ENCODE data around the gene SPATA46. TPM values are rescaled to one million over a fixed set of nuclear protein-coding genes. Genes with fewer than 3 reads are reported as not detected.

Gene SPATA46
- total and polyA plus RNA-seq, 9 of the 15 experiments (the other 6 are each of a cell fraction or from before 2014, with no cell fraction given) = 0.04 to 0.11 TPM; not detected in 7

GRCh38 chr1:162421258-162422164 is 44.9 kb upstream of the SPATA46 start (continued):
- TF ChIP-seq CTBP1 (IDR thresholded peaks at IDR 0.05; ENCODE audit: borderline replicate concordance) (peak; percentile 84), BRD4 (IDR thresholded peaks at IDR 0.05) (no peak), PRDM10 (IDR thresholded peaks at IDR 0.05; ENCODE audit: partially characterized antibody) (no peak)

DNA sequence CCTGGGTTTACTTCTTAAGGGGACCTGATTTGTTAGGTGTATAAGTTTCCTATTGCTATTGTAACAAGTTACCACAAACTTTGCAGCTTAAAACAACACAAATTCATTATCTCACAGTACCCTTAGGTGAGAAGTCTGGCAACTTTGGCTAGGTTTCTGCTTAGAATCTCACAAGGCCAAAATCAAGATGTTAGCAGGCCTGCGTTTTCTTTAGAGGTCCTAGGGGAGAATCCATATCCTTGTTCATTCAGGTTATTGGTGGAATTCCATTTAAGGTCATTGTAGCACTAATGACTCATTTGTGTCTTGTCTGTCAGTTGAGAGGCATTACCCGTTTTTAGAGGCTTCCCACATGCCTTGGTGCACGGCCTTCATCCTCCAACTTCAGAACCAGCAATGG is 43.5 kb upstream of the SPATA46 start:
- H3K79me2 ChIP-seq (ENCODE audit: control insufficient read depth, insufficient read depth, low read length) = no peaks in the 10 kb centered on the region
- no peak overlapping the region; the same call in 1 of the 2 replicates for H3K4me2 ChIP-seq (ENCODE audit: insufficient read depth, low read length)
- H3K4me1 ChIP-seq (replicated peaks in 1 of 2; ENCODE audit: control insufficient read depth in 2 of 2, insufficient read depth in 2 of 2, low read length in 2 of 2) = peaks cover 23 to 57% of the 10 kb centered on the region in 2 experiments
- H3K9me1 ChIP-seq (ENCODE audit: control insufficient read depth, insufficient read depth, low read length) = no peaks in the 10 kb centered on the region
- H2AFZ ChIP-seq (ENCODE audit: low read depth, low read length) = peak overlapping the region; percentile 6; the same call in 1 of the 2 replicates
- no peak for ATAC-seq
- ChIA-PET POLR2A (interaction anchor here (0.6 to 1.3 kb wide), 3 partner anchors 9 to 23 kb away, joined by 3 to 7 read pairs (median 4); no protein-coding TSS in a partner anchor), CTCF (ENCODE audit: low intra/inter-chr PET ratio) (no interaction called here)
- intact Hi-C loops (cut with micrococcal nuclease) = loop anchor here (5.0 kb wide), 1 partner anchor 77 kb away; the partner anchor contains the start of gene UHMK1
- no peak for FAIRE-seq
- in situ Hi-C loops (cut with MboI) = no loop called here
- peak overlapping the region; percentile 14; the same call in 2 of the 3 replicates for H3K27ac ChIP-seq (ENCODE audit: extremely low read depth, low read depth, low read length)
- no peaks in the 10 kb centered on the region for H3K27me3 ChIP-seq (ENCODE audit: control insufficient read depth in 2 of 2, insufficient read depth in 2 of 2, low read length in 2 of 2)
- H3K9ac ChIP-seq (ENCODE audit: insufficient read depth in 1 of 2, low read depth in 2 of 2, low read length in 2 of 2) = no peak overlapping the region
- H3K9me3 ChIP-seq (replicated peaks; ENCODE audit: control insufficient read depth, insufficient read depth, low read depth, low read length) = no peaks in the 10 kb centered on the region
- no peaks in the 10 kb centered on the region for H3K36me3 ChIP-seq (ENCODE audit: control insufficient read depth, insufficient read depth, low read length)
- TF ChIP-seq SRF (CRISPR knock-in tag; IDR thresholded peaks at IDR 0.05) (peak in 1 of 2 experiments; percentile 45; a peak in 1 of 4 replicates), SRSF9 (IDR thresholded peaks at IDR 0.05; ENCODE audit: borderline replicate concordance, low read depth, low read length) (no peak), NFIC (IDR thresholded peaks at IDR 0.05) (no peak)
- TF ChIP-seq, protein P1, sequence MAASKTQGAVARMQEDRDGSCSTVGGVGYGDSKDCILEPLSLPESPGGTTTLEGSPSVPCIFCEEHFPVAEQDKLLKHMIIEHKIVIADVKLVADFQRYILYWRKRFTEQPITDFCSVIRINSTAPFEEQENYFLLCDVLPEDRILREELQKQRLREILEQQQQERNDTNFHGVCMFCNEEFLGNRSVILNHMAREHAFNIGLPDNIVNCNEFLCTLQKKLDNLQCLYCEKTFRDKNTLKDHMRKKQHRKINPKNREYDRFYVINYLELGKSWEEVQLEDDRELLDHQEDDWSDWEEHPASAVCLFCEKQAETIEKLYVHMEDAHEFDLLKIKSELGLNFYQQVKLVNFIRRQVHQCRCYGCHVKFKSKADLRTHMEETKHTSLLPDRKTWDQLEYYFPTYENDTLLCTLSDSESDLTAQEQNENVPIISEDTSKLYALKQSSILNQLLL (CRISPR knock-in tag; IDR thresholded peaks at IDR 0.05; ENCODE audit: borderline replicate concordance) = no peak
- no peak for DNase-seq (ENCODE audit: extremely low read depth in 1 of 4, low spot score in 3 of 4)
- no peaks in the 10 kb centered on the region for H4K20me1 ChIP-seq (replicated peaks; ENCODE audit: control insufficient read depth, insufficient read depth, low read length)
- no peak overlapping the region for H3K4me3 ChIP-seq
- no TSS peak for BruUV-seq (replicated peaks)
- WGBS (ENCODE audit: insufficient coverage, low coverage, missing lambda C conversion rate) = 55% methylated on average over 3 of the region's 3 CpGs
